K562 (cell line): ENCODE results near the gene PBX1. TPM values are rescaled to one million over a fixed set of nuclear protein-coding genes. Genes with fewer than 3 reads are reported as not detected.

Source experiments
- ATAC-seq: fragments of 200-7000 bp; cut with Tn5 transposase; 3 replicates; pipeline ENCODE4 v1.9.1; 2020; ENCODE audit warnings: moderate library complexity
- BruUV-seq: library from RNA; stranded (reverse); fragments of 400-500 nt; replicated peaks from 2 replicates; lab custom pipeline; 2021; lab: Mats Ljungman, UMichigan
- CTCF ChIA-PET: fragments of 300-600 bp; formaldehyde crosslinking; extraction: SDS; loops from one replicate; lab custom pipeline; 2021; ENCODE audit warnings: low intra/inter-chr PET ratio; lab: Yijun Ruan, JAX
- POLR2A ChIA-PET: fragments of 300-600, 350-650 bp; sonication (Branson Sonifier 250); formaldehyde crosslinking; extraction: SDS; loops from one replicate; lab custom pipeline; 2021; ENCODE audit warnings: antibody characterized with exemption, inconsistent platforms; lab: Yijun Ruan, JAX
- DNase-seq, 4 experiments: peaks; one replicate each; pipeline versions ENCODE4 v3.0.0 to v3.0.0-alpha.2; 2011 to 2018; ENCODE audit warnings: low spot score in 3 of 4, mixed read lengths in 3 of 4; ENCODE audit errors: extremely low read depth in 1 of 4
- FAIRE-seq: peaks from 2 replicates; lab custom pipeline; 2011; peaks lifted over from hg19 to GRCh38; lab: Jason Lieb, UNC
- H2AFZ ChIP-seq: 2 replicates; pipeline ENCODE4 v1.6.0; 2011; ENCODE audit warnings: low read depth, low read length, control low read depth, inconsistent platforms
- H3K27ac ChIP-seq: fragments of 200-600 bp; 3 replicates; pipeline ENCODE4 v1.8.0; 2011; ENCODE audit warnings: low read depth, mild to moderate bottlenecking, control low read depth, inconsistent platforms, low read length, moderate library complexity, mixed read lengths; ENCODE audit errors: extremely low read depth
- H3K27me3 ChIP-seq, 2 experiments: fragments of 300-600 bp in 1 of 2; 2 replicates in 1 of 2; 3 replicates in 1 of 2; pipeline versions ENCODE4 v1.6.0 to v1.8.0; 2011; ENCODE audit warnings: inconsistent platforms in 2 of 2, low read length in 2 of 2, mild to moderate bottlenecking in 1 of 2, mixed read lengths in 1 of 2, moderate library complexity in 1 of 2; ENCODE audit not compliant: control insufficient read depth in 2 of 2, insufficient read depth in 2 of 2
- H3K36me3 ChIP-seq: fragments of 300-600 bp; 3 replicates; pipeline ENCODE4 v1.8.0; 2011; ENCODE audit warnings: mild to moderate bottlenecking, low read length, inconsistent platforms; ENCODE audit not compliant: control insufficient read depth, insufficient read depth
- H3K4me1 ChIP-seq, 2 experiments: fragments of 200-600 bp in 1 of 2; replicated peaks in 1 of 2; 2 replicates in 1 of 2; 3 replicates in 1 of 2; pipeline versions ENCODE4 v1.5.1 to v1.8.0; 2011; ENCODE audit warnings: inconsistent platforms in 2 of 2, low read length in 2 of 2, mild to moderate bottlenecking in 1 of 2, mixed read lengths in 1 of 2, moderate library complexity in 1 of 2; ENCODE audit not compliant: control insufficient read depth in 2 of 2, insufficient read depth in 2 of 2
- H3K4me2 ChIP-seq: 2 replicates; pipeline ENCODE4 v1.6.1; 2011; ENCODE audit warnings: low read length, control low read depth, inconsistent platforms, mixed read lengths; ENCODE audit not compliant: insufficient read depth
- H3K4me3 ChIP-seq: fragments of 200-600 bp; sonication (generic), shearing (Covaris generic); 2 replicates; pipeline ENCODE4 v1.5.1; 2016; ENCODE audit warnings: control low read depth, inconsistent platforms
- H3K79me2 ChIP-seq: fragments of 200-600 bp; 3 replicates; pipeline ENCODE4 v1.8.0; 2011; ENCODE audit warnings: low read length, inconsistent platforms; ENCODE audit not compliant: control insufficient read depth, insufficient read depth
- H3K9ac ChIP-seq, 2 experiments: 2 replicates each; pipeline versions ENCODE4 v1.6.0 to v1.6.1; 2011; ENCODE audit warnings: low read depth in 2 of 2, low read length in 2 of 2, control low read depth in 1 of 2, inconsistent platforms in 1 of 2, mild to moderate bottlenecking in 1 of 2, mixed read lengths in 1 of 2; ENCODE audit not compliant: insufficient read depth in 1 of 2
- H3K9me1 ChIP-seq: one replicate; pipeline ENCODE4 v1.6.0; 2011; ENCODE audit warnings: inconsistent platforms, mild to moderate bottlenecking, low read length, moderate library complexity; ENCODE audit not compliant: control insufficient read depth, insufficient read depth
- H3K9me3 ChIP-seq: replicated peaks from 2 replicates; pipeline ENCODE4 v1.5.1; 2011; ENCODE audit warnings: low read depth, low read length, inconsistent platforms; ENCODE audit not compliant: control insufficient read depth, insufficient read depth
- H4K20me1 ChIP-seq: replicated peaks from 2 replicates; pipeline ENCODE4 v1.6.1; 2011; ENCODE audit warnings: low read length, inconsistent platforms, mixed read lengths; ENCODE audit not compliant: control insufficient read depth, insufficient read depth
- ETV1 ChIP-seq: fragments of 450-650 bp; conservative IDR thresholded peaks from 2 replicates; pipeline ENCODE4 v1.6.1; 2016; ENCODE audit warnings: missing genetic modification characterization, control low read depth, low read depth, missing compliant biosample characterization
- KLF1 ChIP-seq: fragments of 450-650 bp; IDR thresholded peaks from 2 replicates; pipeline ENCODE4 v1.6.1; 2016; ENCODE audit warnings: missing genetic modification characterization, missing compliant biosample characterization
- PKNOX1 ChIP-seq: fragments of 450-650 bp; IDR thresholded peaks from 2 replicates; pipeline ENCODE4 v1.6.1; 2016
- ZFPM2 ChIP-seq: fragments of 250-450 bp; sonication (Bioruptor Pico); IDR thresholded peaks from 2 replicates; pipeline ENCODE4 v1.5.1; 2022; ENCODE audit warnings: mild to moderate bottlenecking
- WGBS: fragments of 100-300 bp; shearing (Covaris generic); methylation state at CpG from one replicate; pipeline ENCODE4 v1.1.6; 2016; ENCODE audit warnings: low coverage, mixed read lengths; ENCODE audit not compliant: insufficient coverage; ENCODE audit errors: missing lambda C conversion rate; 5-methylcytosine and 5-hydroxymethylcytosine counted together
- in situ Hi-C: fragments of 300-500 bp; cut with MboI; formaldehyde crosslinking; loops from 4 replicates; pipeline ENCODE4 v1.15.0; 2018; ENCODE audit warnings: inconsistent platforms, mixed read lengths
- intact Hi-C: fragments of 100-400 bp; cut with micrococcal nuclease; formaldehyde crosslinking; loops from 2 replicates; pipeline ENCODE4 v1.14.2; 2022
- polyA plus RNA-seq, 8 experiments: library from polyadenylated mRNA; depleted of rRNA in 4 of 8; stranded (reverse) in 5 of 8; unstranded in 3 of 8; fragments of >200 nt; fragmentation: Nextera tagmentation in 2 of 8; fragmentation: Illumina TruSeq in 1 of 8; extraction: Ambion mirVana in 2 of 8; extraction: Trizol in 1 of 8; gene quantifications; 2 replicates each; pipeline versions ENCODE4 v1.2.1 to v1.2.3, GENCODE V29; 2011 to 2014; ENCODE audit warnings: inconsistent platforms in 1 of 8, missing spikeins in 1 of 8
- total RNA-seq, 7 experiments: library from RNA; depleted of rRNA in 6 of 7; stranded (reverse); fragments of >200 nt in 6 of 7; fragmentation: Illumina TruSeq in 2 of 7; extraction: Trizol in 2 of 7; gene quantifications; 2 replicates each; pipeline versions ENCODE4 v1.2.1 to v1.2.3, GENCODE V29; 2011 to 2021; ENCODE audit warnings: low replicate concordance in 1 of 7

The PBX1 gene
- total and polyA plus RNA-seq, 9 of the 15 experiments (the other 6 are each of a cell fraction or from before 2014, with no cell fraction given): 0.03 to 0.62 (median 0.17) TPM

GRCh38 chr1:164557270-164557669, 1.7 kb upstream of the PBX1 start:
- no peaks in the 10 kb centered on the region for H3K27me3 ChIP-seq
- no peaks in the 10 kb centered on the region for H3K9me1 ChIP-seq
- no peak overlapping the region for H3K4me3 ChIP-seq
- H3K79me2 ChIP-seq: no peaks in the 10 kb centered on the region
- no peak overlapping the region for H2AFZ ChIP-seq
- no peak for TF ChIP-seq ZFPM2 (CRISPR knock-in tag)
- TF ChIP-seq PKNOX1: no peak
- TF ChIP-seq KLF1: no peak
- TF ChIP-seq ETV1: no peak
- no peak overlapping the region for H3K4me2 ChIP-seq
- FAIRE-seq (no peak), DNase-seq (no peak), ATAC-seq (no peak)
- no peaks in the 10 kb centered on the region for H4K20me1 ChIP-seq
- in situ Hi-C loops: no loop called here
- H3K4me1 ChIP-seq: no peaks in the 10 kb centered on the region; a peak in 1 of 5 replicates
- no peak overlapping the region for H3K9ac ChIP-seq
- 1% methylated on average over 4 of the region's 4 CpGs for WGBS
- intact Hi-C loops: no loop called here
- CTCF ChIA-PET: no interaction called here
- POLR2A ChIA-PET: interaction anchor here (1.1 kb wide), 1 partner anchor 11 kb away, joined by 4 read pairs; no protein-coding TSS in a partner anchor
- H3K27ac ChIP-seq: no peak overlapping the region
- no TSS peak for BruUV-seq
- H3K9me3 ChIP-seq: 0 out of 2 replicates have a peak, but pooled peaks cover 2% of the 10 kb centered on the region
- no peaks in the 10 kb centered on the region for H3K36me3 ChIP-seq
